Activated CD4-positive, CD25-positive, alpha-beta regulatory T cell (primary cell): ENCODE data around the gene TBC1D22A.

Experiments
- DNase-seq, 4 experiments: peaks; one replicate each; lab custom pipeline; 2025; lab: John Stamatoyannopoulos, UW

The TBC1D22A gene

GRCh38 chr22:46860562-46860961, 98.1 kb downstream of the TBC1D22A start:
- no peak for DNase-seq

- no peak for DNase-seq
These were observed 99.3 kb downstream of the TBC1D22A start for GRCh38 chr22:46861468-46862367.

- no peak for DNase-seq
These were observed 100.2 kb downstream of the TBC1D22A start for GRCh38 chr22:46862418-46863324.

GRCh38 chr22:46863794-46864193, 101.3 kb downstream of the TBC1D22A start:
- no peak for DNase-seq

DNA sequence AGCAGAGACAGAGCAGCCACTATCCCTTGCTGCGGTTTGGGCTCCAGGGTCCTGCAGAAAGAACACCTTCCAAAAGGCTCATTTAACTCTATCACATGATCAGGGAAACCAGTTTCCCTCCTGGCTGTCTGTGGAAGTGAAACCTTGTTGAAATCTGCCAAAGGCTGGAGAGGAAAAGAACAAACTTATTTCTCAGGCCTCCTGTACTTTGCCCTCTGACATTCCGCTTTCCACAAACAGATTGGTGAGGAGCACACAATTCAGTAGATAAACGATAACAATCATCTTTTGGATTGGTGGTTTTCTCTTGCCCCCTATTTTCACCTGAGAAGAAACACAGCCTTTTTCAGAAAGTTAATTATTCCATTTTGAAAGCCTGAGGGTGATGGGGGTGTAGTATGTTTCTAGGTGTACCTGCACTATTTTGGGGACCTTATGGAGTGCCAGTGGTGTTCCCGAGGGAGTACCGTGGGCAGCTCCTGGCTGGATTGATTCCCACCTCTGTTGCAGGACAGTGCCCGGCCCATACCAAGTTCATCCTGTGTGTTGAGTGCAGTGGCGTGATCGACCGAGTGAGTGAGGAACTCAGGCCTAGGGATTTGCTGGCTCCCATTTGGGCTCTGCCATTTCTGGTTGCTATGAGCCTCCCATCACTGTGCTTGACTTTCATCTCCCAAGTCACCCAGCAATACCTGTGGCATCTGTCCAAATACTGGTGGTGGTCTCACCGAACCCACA, 102.0 kb downstream of the TBC1D22A start:
- DNase-seq: no peak

- DNase-seq: no peak
These were observed 102.6 kb downstream of the TBC1D22A start for GRCh38 chr22:46865052-46865434.

- DNase-seq: no peak
These were observed 103.2 kb downstream of the TBC1D22A start for GRCh38 chr22:46865642-46866041.

DNA sequence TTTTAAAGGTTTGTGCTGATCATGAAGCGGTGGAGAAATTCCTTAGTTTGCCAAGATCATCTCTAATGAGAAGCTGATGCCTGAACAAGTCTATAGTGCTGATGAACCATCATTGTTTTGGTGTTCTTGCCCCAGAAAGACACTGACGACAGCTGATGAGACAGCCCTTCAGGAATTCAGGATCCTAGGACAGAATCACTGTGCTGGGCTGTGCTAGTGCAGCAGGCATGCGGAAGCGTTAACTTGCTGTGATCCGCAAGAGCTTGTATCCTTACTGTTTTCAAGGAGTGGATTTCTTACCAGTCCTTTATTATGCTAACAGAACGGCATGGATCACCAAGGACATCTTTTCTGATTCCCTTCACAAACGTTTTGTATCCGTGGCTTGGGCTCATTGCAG, 104.1 kb downstream of the TBC1D22A start:
- no peak for DNase-seq

- no peak for DNase-seq
These were observed 104.7 kb downstream of the TBC1D22A start for GRCh38 chr22:46867106-46867505.

DNA sequence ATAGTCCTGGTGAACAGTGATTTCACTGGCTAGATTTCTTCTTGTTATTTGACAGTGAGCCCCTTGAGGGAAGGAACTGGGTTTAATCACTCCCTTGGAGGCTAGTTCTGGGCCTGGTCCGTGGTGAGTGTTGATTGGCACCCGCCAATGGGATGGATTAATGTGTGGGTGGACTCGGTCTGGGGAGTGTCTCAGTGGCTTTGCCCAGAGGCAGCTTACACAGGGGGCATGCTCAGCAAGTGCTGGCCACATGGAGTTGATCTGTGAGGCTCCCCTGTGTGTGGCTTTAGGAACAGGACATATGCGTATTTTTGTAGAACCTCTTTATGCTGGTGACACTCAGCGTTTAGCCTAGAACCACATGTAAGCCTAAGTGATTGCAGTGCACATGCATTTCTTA, 106.9 kb downstream of the TBC1D22A start:
- DNase-seq: no peak

DNA sequence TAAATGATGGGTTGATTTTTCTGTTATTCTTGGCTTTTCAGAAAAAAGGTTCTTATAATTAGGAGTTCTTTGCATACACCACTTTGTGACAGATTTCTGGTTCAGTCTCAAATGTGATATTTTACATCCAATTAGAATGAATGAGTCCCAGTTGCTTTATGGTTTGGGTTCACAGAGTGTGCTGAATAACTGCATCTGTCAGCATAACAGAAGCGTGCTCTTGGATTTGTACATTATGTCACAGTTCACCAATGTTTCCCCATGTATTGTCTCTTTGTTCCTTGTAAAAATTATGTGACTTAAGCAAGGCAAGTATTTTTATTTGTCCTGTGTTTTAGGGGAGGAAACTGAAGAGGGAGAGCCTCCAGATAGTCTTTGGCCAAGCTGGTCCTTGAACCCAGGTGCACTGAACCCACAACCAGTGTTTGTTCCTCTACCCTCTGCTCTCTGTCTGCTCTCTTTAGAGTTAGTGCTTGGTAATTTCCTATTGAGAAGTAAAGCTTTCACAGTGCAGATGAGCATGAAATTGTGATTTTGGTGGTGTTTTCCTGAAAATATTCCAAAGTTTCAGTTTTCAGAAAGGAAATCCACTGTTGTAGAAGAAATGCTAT, 107.5 kb downstream of the TBC1D22A start:
- no peak for DNase-seq

GRCh38 chr22:46871826-46872225, 109.4 kb downstream of the TBC1D22A start:
- DNase-seq: no peak

DNA sequence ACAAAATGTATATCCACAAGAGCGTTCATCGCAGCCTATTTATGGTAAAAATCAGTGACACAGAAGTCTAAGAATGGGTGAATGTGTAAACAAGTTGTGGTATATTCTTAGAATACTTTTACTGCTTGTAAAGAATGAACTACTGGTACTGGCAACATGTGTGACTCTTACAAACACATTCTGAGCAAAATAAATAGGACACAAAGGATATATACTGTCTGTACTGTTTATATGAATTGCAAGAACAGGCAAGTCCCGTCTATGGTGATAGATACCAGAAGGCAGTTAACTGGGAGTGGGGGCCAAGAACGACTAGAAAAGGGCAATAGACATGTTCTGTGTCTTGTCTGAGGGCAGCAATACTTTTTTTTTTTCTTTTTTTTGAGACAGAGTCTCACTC, 112.6 kb downstream of the TBC1D22A start:
- no peak for DNase-seq

GRCh38 chr22:46876357-46876934, 114.0 kb downstream of the TBC1D22A start:
- no peak for DNase-seq

DNA sequence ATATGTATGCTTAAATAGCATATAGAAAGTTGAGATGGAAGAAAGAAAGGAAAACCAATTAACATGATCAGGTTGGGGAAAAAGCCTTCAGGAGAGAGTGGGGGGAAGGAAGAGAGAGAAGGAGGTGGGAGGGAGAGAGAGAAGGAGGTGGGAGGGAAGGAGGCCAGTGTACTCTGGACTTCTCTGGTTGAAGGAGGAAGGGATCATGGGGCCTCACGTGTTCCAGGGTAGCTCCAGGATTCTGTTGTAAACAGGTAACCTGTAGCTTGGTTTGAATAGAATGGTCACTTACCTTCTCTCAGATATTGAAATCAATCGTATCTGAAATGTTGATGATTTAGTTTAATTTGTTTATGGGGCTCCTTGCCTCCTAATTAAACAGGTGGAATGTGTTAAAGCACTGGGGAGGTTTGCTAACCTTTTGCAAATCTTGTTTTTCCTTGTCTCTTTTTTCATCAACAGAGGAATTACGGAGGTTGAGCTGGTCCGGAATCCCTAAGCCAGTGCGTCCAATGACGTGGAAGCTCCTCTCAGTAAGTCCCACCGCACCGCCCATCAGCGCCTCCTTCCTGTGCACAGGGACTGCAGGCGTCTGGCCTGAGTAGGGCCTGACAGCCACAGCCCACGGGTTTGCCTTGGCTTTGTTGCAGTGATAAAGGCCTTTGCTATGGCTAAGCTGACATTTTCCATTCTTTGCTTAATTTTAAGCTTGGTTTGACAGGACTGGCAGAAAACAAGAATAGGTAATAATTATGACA, 115.9 kb downstream of the TBC1D22A start:
- DNase-seq: no peak

GRCh38 chr22:46879083-46879482, 116.6 kb downstream of the TBC1D22A start:
- DNase-seq: no peak

- no peak for DNase-seq
These were observed 119.1 kb downstream of the TBC1D22A start for GRCh38 chr22:46881373-46882118.

- no peak for DNase-seq
These were observed 120.9 kb downstream of the TBC1D22A start for GRCh38 chr22:46883092-46883910.

DNA sequence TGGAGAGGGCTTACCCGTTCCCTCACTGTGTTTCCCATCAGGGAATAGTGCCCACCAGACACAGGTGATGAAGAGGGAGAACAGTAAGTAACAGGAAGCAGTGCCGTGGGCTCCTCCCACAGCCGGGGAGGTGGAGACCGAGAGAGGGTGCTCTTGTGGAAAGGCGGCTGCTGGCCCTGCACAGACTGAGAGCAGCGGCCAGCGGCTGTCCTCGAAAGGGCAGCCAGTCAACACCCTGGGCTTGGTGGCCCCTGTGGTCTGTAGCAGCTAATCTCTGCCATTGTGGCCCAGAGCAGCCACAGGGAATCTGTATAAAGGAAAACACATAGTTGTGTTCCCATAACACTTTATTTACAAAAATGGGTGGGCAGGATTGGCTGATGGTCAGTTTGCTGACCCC, 121.9 kb downstream of the TBC1D22A start:
- DNase-seq: no peak
